GM19035 (cell line): ENCODE measurements around the gene FAM124A.

Experiments
- ATAC-seq: cut with Tn5 transposase; IDR thresholded peaks from one replicate; pipeline ENCODE4 v1.9.1; 2021; ENCODE audit not compliant: unreplicated experiment

The FAM124A gene

GRCh38 chr13:51297556-51297955 is 75.4 kb downstream of the FAM124A start:
- no peak for ATAC-seq

GRCh38 chr13:51298812-51299211 is 76.6 kb downstream of the FAM124A start:
- ATAC-seq, result no peak

DNA sequence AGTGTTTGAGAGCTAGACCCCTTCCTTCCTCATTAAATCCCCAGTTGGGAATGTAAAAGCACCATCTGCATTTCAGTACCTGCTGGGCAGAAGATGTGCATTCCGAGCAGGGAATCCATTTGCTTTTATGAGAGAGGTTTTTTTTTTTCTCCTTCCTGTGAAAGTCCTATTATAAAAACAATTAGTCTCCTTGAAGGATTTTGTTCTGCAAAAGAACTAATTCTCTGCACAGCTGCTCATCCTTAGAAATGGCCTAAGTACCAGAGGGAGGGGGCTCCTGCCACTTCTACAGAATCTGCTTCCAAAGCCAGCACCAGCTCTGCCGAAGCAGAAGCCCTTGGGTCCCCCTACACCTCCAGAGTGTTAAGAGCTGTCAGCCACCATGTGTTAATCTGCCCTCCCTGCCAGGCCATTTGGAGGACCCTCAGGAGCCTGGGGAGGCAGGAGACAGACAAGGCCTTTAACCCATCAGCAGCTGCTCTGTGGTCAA is 80.9 kb downstream of the FAM124A start:
- ATAC-seq, result no peak

DNA sequence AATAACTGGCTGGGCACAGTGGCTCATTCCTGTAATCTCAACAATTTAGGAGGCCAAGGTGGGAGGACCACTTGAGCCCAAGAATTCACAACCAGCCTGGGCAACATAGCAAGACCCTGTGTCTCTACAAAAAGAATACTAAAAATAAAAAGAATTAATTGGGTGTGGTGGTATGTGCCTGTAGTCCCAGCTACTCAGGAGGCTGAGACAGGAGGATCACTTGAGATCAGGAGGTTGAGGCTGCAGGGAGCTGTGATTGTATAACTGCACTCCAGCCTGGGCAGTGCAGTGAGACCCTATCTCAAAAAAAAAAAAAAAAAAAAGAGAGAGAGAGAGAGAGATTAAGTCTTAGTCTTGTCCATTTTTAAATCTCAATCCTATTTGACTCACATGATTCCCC is 81.7 kb downstream of the FAM124A start:
- ATAC-seq, result no peak

DNA sequence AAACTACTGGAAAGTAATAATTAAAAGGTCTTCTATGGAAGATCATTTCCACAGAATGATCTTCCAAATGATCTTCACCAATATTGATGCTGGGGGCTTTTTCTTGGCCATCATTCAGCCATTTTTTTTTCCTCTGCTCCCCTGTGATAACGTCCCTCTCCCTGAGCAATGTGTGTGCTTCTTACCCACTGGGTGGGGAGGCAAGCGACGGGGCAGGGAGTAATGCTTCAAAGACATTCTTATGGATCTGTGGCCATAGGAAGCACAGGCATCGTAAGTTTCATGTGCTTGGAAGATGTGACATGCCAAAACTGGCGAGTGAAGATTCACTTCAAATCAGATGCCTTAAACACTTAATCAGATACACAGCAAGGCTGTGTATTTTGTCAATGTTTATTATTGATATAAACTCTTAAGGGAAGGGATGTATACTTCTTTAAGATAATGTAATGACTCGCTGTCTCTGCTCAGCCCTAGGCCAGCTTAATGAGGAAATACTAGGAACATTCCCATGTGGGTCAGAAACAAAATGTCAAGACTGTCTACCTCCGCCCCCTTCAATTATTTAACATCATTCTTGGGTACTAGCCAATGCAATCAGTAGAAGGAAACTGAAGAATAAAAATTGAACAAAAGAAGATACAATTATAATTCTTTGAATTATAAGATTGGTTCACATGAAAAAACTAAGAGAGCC is 83.2 kb downstream of the FAM124A start:
- no peak for ATAC-seq

GRCh38 chr13:51308781-51309180 is 86.6 kb downstream of the FAM124A start:
- ATAC-seq, result no peak

- ATAC-seq, result no peak
These were observed 89.0 kb downstream of the FAM124A start for GRCh38 chr13:51311231-51311630.

DNA sequence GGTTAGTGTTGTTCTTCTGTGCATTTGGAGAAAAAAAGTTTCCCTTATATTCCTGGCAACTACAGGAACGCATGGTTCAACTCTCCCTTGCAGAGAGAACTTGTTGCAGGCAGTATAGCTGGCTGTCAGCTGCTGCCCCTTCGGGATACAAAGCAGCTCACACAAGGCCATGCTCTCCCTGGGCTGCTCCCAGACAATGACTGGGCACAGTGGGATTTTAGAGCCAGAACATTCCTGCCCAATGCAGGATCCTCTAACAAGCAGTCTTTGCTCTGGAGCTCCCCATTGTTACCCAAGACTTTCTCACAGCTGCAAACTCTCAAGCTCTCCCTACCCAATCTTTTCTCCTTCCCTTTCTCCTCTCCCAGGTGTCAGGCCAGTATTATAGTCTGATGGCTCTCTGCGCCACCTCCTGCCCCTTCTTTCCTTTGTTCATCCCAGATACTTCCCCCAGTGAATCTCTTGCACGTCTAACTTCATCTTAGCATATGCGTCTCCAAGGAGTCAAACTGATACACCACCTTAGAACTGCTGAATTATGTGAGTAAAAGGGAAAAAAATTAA is 89.8 kb downstream of the FAM124A start:
- ATAC-seq, result no peak

DNA sequence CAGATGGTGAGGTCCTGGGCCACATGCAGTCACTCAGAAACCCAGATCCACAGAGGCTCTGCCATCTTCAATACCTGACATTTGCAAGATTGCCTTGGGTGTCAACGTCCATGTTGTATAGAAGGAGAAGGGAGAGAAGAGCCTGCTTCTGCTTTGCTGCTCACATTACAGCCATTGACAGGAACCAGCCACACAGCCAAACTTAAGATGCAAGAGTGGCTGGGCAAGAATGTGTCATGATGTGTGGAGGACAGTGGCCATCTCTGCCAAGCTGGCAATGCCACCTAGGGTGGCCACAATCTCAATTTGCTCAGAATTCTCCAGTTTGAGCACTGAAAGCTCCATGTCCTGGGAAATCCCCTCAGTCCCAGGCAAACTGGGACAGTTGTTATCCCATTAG is 91.4 kb downstream of the FAM124A start:
- no peak for ATAC-seq

DNA sequence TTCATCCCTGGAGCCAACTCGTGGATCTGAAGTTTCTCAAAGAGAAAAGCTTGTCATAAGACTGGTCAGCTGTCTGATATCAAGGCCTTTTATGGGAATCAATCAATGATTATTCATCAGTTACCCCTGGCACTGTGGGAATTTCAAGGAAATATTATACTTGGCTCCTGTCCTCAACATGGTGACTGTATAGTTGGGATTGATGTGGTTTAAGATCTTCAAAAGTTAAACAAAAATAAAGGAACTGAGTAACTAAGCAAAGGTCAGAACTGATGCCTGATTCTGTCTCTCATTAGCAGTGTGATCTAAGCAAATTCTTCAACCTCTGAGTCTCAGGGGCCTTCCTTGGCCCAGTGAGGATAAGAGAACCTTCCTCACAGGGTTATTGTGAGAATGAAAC is 95.1 kb downstream of the FAM124A start:
- ATAC-seq, result no peak

- ATAC-seq, result no peak
These were observed 95.8 kb downstream of the FAM124A start for GRCh38 chr13:51318015-51318414.

GRCh38 chr13:51318876-51319275 is 96.7 kb downstream of the FAM124A start:
- no peak for ATAC-seq

GRCh38 chr13:51321836-51322235 is 99.6 kb downstream of the FAM124A start:
- ATAC-seq, result no peak

DNA sequence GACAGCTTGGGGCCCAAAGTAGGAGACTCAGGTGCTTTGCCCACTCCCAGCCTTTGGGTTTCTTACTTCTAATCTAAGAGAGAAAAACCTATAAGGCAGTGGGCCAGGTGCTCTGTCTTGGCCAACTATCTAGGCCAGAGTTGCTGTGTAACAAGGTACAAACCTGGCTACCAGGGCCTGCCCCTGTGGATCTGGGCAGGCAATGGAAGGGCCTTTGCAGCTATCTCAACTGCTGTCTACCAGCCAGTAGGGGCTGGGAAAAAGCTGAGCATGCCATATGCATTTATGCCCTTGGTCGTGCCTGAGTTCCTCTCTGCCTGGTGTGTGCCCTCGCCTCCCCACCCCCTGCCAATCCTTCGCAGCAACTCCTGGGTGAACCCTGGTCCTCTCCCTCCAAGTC is 100.6 kb downstream of the FAM124A start:
- ATAC-seq, result no peak

GRCh38 chr13:51323824-51324511 is 101.8 kb downstream of the FAM124A start:
- no peak for ATAC-seq

DNA sequence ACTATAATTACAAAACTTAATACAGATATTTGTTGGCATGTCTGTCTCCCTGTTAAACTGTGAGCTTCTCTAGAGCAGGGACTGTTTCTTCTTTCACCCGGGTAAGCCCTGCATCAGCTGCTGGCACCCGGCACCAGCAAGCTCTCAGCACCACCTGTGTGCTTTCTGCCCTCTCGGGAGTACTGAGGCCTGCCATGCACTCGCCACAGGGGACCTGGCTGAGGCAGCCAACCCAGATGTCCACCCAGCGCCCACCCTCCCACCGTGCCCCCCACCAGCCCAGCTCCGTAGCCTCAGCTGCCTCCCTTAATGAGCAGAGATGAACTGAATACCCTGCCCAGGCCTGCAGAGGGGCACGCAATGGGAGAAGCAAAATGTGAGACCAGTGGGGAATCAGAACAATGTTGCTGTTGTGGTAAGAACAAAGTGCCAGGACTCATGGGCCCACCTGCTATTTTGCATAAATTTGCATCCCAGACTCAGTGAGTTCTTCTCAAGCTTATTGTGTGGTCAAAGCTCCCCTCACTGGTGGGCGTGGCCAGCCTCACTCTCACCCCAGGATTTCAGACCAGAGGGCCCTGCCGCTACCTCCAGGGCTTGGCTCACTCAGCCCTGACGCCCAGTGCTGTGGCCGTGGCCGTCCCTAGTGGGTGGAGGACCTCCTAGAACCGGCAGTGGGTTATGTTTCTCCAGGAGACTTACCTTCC is 102.7 kb downstream of the FAM124A start:
- ATAC-seq, result peak; percentile 65

- ATAC-seq, result no peak
These were observed 103.6 kb downstream of the FAM124A start for GRCh38 chr13:51325837-51326236.

DNA sequence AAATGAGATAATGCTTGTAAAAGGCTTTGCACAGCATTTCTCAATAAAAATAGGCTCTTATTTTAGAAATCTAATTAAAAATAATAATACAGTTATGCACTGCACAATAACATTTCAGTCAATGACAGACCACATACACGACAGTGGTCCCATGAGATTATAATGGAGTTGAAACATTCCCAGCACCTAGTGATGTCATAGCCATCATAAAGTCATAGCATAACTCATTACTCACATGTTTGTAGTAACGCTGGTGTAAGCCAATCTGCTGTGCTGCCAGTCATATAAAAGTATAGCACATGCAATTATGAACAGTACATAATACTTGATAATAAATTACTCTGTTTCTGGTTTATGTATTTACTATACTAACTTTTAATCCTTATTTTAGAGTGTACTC is 104.6 kb downstream of the FAM124A start:
- ATAC-seq, result no peak

- no peak for ATAC-seq
These were observed 105.8 kb downstream of the FAM124A start for GRCh38 chr13:51327961-51328360.

DNA sequence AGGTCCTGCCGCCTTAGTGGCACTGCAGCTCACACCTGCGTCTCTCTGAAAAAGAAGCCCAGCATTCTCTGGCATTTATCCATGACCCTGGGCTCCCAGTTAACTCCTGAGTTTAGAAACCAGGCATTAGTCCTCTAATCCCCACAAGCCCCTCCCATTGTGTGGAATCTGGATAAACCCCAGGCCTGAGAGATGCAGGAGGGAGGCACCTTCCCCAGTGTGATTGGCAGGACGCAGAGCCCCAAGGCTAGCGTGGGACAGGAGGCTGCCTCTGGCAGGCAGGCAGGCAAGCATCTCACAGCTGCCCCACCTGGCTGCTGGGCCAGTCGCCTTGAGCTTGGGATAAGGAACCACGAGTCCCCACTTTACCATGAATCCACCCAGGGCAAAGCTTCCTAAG is 106.3 kb downstream of the FAM124A start:
- no peak for ATAC-seq

DNA sequence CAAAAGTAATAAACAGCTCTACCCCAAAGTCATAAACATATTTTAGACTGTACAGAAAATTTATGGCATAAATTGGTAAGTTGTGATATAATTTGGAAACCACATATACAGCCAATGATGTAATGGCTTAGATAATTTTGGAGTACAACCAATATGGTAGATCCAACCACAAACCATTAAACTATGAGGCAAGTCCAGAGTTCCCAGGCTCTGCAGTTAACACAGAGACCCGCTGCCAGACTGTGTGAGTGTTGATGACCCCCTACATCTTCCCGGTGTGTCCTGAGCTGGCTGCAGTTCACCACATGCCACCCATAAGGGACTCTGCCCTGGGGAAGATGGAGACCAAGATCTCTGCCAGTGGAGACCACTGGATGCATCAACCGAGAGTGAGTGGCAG is 107.4 kb downstream of the FAM124A start:
- ATAC-seq, result no peak

GRCh38 chr13:51330791-51331190 is 108.6 kb downstream of the FAM124A start:
- peak; percentile 33 for ATAC-seq
